NCI-H1436 treated with DMSO at 0.1 percent for 48 hours (cell line): Measurements from ENCODE around the gene ZNF574.
"Not testable (repeated sequence)": the region's sequence is repeated elsewhere in the genome, so short reads cannot be mapped to it uniquely, and the experiment has no call there.

Experiments
- DNase-seq: peaks from one replicate; lab custom pipeline; 2025; lab: John Stamatoyannopoulos, UW

ZNF574 gene

DNA sequence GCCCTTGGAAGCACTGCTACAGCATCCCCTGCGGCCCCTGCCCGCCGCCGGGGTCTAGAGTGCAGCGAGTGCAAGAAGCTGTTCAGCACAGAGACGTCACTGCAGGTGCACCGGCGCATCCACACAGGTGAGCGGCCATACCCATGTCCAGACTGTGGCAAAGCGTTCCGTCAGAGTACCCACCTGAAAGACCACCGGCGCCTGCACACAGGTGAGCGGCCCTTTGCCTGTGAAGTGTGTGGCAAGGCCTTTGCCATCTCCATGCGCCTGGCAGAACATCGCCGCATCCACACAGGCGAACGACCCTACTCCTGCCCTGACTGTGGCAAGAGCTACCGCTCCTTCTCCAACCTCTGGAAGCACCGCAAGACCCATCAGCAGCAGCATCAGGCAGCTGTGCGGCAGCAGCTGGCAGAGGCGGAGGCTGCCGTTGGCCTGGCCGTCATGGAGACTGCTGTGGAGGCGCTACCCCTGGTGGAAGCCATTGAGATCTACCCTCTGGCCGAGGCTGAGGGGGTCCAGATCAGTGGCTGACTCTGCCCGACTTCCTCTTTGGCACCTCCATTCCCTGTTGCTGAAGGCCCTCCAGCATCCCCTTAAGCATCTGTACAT is 4.9 kb downstream of the ZNF574 start:
- no peak for DNase-seq

- no peak for DNase-seq
Observed at GRCh38 chr19:42081584-42082203, 5.7 kb downstream of the ZNF574 start.

GRCh38 chr19:42083537-42083936 is 7.6 kb downstream of the ZNF574 start:
- DNase-seq = no peak

DNA sequence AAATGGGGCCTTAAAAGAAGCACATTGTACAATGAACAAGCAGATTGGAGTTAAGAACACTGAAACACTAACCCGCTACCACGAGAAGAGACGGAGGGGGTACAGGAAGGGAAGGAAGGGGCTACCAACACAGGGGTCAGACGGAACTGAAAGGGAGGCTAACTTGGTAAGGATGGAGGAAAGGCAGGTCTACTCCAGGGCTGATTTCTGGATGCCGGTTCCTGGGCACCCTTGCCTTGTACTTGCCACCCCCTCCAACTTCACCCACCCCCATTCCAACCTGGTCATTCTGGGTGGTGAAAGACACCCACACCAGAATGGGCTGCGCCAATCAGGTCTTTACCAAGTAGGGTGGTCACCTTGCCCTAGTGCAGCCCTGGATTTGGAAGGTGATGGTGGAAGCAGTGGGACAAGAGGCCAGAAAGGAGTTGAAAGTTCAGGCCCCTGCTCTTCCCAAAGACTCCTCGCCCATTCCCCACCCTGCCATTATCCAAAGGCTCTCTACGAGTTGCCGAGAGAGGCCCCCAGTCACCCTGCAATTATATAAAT is 10.3 kb downstream of the ZNF574 start:
- no peak for DNase-seq

DNA sequence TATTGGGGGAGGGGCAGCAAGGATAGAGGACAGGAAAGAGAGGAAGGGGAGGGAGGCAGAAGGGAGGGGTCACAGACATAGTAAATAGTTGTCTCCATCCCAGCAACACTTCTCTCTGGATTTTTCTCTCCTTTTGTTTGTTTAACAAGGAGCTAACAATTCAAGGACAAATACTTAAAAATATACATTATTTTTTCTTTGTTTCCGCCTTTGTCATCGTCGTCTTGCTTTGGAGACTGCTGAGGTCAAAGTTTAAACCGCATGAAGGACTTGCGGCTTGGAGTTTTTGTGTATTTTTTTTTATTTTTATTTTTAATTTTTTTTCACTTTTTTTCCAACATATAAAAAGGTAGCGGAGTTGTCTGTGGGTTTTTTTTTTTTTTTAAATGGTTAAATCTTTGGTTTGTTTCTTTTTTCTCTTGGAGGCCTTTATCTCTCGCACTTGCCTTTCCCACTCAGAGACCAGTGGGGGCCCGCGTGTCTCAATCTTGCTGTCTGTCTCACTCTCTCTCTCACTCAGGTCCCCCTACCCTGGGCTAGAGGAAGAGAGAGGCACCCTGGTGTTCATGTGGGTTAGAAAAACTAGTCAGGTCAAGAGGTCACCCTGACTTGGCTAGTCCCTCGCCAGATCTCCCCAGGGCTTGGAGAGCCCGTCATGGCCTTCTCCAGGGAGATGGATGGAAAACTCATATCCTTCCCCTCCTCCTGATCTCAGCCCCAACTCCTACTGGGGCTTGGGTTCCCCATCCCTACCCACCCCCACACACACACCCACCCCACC is 11.0 kb downstream of the ZNF574 start:
- no peak for DNase-seq

DNA sequence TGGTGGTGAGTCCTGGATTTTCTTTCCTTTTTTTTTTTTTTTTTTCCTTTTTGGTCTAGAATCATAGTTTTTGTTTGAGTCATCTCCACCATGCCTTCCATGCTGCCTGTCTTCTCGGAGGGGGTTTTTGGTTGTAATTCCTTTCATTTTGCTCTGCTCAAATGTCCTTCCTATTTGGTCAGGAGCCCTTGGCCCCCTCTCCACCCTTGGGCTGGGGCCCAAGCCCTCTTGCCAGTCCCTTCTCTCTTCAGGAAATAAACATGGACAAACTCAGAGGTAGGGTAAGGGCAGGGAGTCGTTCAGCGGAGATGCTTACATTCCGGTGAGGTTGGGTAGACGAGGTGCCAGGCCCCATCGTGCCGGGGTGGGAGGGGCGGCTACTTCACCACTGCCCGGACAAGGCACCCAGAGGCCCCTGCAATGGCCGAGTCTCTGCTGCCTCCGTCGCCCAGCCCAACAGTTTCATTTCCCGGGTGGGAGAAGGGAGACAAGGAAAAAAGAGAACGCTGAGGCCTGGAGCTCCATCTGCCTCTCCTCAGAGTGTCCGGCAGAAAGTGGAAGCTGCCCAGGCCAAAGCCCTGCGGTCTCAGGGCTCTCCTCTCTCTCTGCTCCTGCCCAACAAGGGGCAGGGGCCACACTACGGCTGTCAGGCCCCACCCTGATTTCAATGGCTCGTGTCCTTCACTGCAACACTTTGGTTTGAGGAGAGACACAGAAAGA is 12.7 kb downstream of the ZNF574 start:
- no peak for DNase-seq

DNA sequence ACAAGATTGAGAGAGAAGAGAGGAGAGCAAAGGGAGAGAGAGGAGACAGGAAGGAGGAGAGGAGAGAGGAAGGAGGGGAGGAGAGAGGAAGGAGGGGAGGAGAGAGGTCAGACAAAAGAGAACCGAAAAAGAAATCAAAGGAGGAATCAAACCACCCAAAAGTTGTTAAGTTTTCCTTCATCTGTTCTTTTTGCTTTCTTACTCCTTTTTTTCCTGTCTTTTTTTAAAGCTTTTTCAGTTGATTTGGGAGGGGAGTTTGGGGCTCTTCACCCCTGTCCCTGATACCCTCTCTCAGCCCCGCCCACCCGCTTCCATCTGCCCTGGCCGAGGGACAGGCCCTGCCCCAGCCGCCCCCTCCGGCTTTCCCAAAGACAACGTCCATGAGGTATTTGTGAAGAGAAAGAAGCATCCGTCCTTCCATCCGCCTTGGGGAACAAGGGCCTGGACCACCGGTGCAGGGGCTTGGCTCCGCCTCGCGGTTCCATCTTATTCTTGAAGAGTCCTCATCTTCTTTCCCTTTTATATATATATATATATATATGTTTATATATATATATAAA is 13.3 kb downstream of the ZNF574 start:
- no peak for DNase-seq

- no peak for DNase-seq
Observed at GRCh38 chr19:42089772-42090171, 13.8 kb downstream of the ZNF574 start.

DNA sequence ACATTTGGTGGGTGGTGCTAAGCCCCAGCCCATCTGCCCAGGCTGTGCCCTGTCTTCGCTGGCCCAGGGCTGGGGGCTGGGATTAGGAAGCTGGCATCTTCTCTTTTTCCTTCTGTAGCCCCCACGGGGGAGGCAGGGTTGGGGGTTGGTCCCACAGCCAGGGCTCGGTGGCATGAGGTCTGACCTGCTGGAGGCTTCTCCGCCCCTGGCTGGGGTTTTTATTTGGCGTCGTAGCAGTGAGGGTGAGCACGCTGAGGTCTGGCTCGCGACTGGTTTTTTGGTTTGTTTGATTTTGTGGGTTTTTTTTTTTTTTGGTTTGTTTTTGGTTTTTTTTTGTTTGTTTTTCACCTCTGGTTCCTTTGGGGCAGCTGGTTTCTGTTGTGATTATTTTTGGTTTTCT is 14.7 kb downstream of the ZNF574 start:
- DNase-seq = no peak

- no peak for DNase-seq
Observed at GRCh38 chr19:42091300-42091699, 15.3 kb downstream of the ZNF574 start.

DNA sequence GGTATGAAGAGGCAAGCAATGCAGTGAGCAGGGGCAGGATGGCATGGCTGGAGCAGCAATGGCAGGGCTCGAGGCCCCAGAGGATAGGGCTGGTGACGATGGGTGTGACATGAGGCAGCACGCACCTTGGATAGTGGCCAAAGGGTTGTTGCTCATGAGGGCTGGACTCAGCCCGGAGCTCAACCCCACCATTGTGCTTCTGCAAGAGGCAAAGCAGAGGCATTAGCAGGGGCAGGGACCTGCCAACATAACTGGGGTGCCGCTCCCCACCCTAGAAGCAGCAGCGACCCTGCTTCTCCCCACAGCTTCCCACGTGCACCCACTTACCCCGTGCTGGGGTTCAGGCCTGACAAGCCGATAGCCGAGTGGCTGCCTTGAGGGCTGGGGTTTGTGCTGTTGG is 15.8 kb downstream of the ZNF574 start:
- no peak for DNase-seq

DNA sequence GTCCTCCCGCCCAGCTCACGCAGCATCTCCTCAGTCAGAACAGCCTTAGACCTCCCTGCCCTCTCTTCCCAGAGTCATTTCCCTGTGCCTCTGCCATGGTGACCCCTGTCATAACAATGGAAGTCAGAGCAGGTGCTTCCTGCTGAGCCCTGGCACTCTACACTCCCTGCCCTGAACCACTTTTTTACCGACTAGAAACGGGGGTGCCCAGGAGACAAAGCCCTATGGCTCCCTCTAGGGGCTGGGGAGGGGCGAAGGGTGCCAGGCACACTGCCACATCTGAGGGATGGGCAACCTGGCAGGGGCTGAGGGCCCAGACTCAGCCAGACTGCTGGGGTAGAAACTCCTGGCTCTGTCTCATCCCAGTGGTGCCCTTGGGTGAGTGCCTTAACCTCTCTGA is 16.4 kb downstream of the ZNF574 start:
- no peak for DNase-seq

- no peak for DNase-seq
Observed at GRCh38 chr19:42093505-42093904, 17.5 kb downstream of the ZNF574 start.

DNA sequence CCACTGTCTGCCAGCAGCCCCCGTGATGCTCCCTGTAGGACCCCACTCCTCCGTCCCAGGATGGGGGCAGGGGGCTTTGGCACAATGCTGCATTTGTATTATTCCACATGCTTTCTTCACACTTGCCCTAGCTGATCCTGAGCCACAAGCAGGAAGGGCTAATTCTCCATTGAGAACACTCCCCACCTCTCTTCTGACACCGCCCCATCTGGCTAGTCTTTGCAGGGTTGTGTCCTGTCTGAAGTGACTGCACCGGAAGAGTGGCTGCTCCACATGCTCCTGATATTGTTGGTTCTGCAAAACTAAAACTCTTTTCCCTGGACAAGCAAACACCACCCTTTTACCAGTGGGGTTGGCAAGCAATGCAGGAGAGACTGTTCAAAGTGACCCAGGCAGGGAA is 18.0 kb downstream of the ZNF574 start:
- DNase-seq = no peak

- no peak for DNase-seq
Observed at GRCh38 chr19:42095142-42095813, 19.3 kb downstream of the ZNF574 start.

DNA sequence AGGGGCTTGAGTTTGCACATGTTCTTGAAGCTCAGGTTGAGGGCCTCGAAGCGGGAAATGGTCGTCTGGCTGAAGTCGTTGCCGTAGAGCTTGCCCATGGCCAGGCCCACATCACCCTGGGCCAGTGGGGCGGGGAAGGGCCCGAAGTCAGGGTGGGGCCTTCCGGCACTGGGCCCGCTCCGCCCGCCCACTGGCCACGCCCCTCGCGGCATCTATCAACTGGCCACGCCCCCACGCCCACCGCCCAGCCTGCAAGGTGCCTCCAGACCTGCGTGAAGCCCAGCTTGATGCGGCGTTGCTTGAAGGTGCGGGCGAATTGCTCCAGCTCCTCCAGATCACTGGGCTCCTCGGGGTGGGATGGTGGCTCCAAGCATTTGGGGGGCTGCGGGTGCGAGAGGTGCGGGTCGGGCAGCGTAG is 19.9 kb downstream of the ZNF574 start:
- DNase-seq = no peak

GRCh38 chr19:42096255-42096837 is 20.4 kb downstream of the ZNF574 start:
- no peak for DNase-seq

GRCh38 chr19:42097461-42097860 is 21.5 kb downstream of the ZNF574 start:
- no peak for DNase-seq

DNA sequence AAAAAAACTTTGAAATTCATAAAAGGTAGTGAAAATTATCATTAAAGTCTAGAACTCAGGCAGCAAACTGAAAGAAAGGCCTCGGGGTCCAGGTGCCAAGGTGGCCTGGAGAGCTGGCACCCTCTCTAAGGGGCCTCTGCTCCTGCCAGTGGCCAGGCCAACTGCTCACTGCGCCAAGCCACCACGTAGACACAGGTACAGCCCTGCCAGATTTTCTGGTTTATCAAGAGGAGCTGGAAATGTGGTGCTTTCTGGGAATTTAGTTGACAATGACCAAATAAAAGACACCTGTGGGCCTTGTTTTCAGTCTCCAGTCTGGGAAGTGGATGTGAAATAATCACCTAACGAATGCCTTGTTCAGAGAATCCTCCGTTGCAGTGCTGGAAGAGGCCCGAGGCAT is 22.8 kb downstream of the ZNF574 start:
- DNase-seq = no peak

DNA sequence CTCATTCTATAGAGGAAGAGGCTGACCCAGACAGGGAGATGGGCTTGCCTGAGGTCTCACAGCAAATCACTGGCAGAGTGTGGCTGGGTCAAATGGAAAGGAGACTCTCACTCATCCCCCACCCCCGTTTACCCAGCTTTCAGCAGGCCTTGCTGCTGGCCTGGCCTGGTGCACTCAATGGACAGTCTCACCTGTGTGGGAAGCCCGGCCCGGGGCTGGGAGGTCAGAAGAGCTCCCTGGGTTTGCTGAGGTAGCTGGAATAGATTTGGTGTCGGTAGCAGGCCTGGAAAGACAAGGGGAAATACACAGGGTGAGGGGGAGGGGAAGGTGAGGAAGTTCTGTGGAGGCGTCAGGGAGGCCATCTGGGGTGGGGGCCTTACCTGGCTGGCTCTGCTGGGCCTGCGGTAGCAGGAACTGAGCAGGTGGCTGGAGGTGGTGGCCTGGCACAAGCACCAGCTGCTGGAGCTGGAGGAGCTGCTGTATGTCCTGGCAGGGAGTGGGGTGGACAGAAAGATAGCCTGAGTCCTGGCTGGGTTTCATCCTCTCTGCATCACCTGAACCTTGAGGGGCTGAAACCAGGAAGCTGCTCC is 23.5 kb downstream of the ZNF574 start:
- DNase-seq = no peak

DNA sequence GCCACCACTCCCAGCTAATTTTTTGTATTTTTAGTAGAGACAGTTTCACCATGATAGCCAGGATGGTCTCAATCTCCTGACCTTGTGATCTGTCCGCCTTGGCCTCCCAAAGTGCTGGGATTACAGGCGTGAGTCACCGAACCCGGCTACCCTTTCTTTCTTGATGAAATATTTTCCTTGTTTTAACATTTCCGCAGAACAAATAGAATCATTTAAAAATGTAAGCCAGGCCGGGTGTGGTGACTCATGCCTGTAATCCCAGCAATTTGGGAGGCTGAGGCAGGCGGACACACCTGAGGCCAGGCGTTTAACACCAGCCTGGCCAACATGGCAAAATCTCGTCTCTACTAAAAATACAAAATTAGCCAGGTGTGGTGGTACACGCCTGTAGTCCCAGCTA is 24.3 kb downstream of the ZNF574 start:
- not testable (repeated sequence) for DNase-seq
